ENCODE data around the gene KCNQ5.
"Not testable (repeated sequence)": the region's sequence is repeated elsewhere in the genome, so short reads cannot be mapped to it uniquely, and the experiment has no call there.

DNA sequence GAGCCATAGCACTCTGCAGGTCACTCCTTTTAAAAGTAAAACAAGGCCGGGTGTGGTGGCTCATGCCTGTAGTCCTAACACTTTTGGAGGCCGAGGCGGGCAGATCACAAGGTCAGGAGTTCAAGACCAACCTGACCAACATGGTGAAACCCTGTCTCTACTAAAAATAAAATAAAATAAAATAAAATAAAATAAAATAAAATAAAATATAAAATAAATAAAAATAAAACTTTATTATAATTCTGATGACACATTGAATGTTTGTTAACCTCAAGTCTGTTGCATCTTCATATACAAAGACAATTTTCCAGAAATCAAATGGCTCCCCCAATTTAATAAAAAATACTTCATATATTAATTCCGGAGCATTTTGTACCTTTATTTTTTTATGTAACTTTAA is 571.4 kb downstream of the KCNQ5 start:
- not testable (repeated sequence) for TF ChIP-seq POLR2AphosphoS5 (IDR thresholded peaks at IDR 0.05; ENCODE audit: low read length); GABPA (IDR thresholded peaks at IDR 0.05; ENCODE audit: low read depth); RAD21 (IDR thresholded peaks at IDR 0.05; ENCODE audit: insufficient read depth, low read depth, low read length)

Data from GM12878 (cell line).